HCT116 (cell line): ENCODE data around the gene ASAP2.

ENCODE experiments used
- EGR1 ChIP-seq: IDR thresholded peaks from 2 replicates; pipeline ENCODE4 v1.6.1; 2012; ENCODE audit warnings: low read depth
- EZH2 ChIP-seq: fragments of 200-600 bp; sonication (generic); IDR thresholded peaks from 2 replicates; pipeline ENCODE4 v1.6.1; 2017; ENCODE audit warnings: antibody characterized with exemption, mixed run types
- POLR2A ChIP-seq: IDR thresholded peaks from 2 replicates; pipeline ENCODE4 v1.7.0; 2011; ENCODE audit warnings: borderline replicate concordance; ENCODE audit not compliant: insufficient read depth, insufficient read length; ENCODE audit errors: extremely low read depth
- TF ChIP-seq, protein P1 (sequence below): IDR thresholded peaks from 2 replicates; pipeline ENCODE4 v1.6.1; 2012
- TF ChIP-seq, protein P2 (sequence below), 3 experiments: fragments of 200-600 bp in 1 of 3; sonication (generic) in 1 of 3; IDR thresholded peaks in 2 of 3; conservative IDR thresholded peaks in 1 of 3; 2 replicates each; pipeline ENCODE4 v1.5.1; 2012 to 2017; ENCODE audit warnings: low read depth in 2 of 3, low read length in 2 of 3, antibody characterized with exemption in 1 of 3, borderline replicate concordance in 1 of 3, control low read depth in 1 of 3, mild to moderate bottlenecking in 1 of 3, mixed read lengths in 1 of 3, mixed run types in 1 of 3, moderate library complexity in 1 of 3; ENCODE audit not compliant: insufficient read depth in 1 of 3
- TF ChIP-seq, protein P3 (sequence below): IDR thresholded peaks from 2 replicates; pipeline ENCODE4 v1.6.1; 2012; ENCODE audit warnings: low read depth
- TF ChIP-seq, protein P4 (sequence below): IDR thresholded peaks from 2 replicates; pipeline ENCODE4 v1.6.1; 2011; ENCODE audit warnings: mild to moderate bottlenecking, low read length, moderate library complexity; ENCODE audit not compliant: insufficient replicate concordance; ENCODE audit errors: extremely low read depth

DNA sequence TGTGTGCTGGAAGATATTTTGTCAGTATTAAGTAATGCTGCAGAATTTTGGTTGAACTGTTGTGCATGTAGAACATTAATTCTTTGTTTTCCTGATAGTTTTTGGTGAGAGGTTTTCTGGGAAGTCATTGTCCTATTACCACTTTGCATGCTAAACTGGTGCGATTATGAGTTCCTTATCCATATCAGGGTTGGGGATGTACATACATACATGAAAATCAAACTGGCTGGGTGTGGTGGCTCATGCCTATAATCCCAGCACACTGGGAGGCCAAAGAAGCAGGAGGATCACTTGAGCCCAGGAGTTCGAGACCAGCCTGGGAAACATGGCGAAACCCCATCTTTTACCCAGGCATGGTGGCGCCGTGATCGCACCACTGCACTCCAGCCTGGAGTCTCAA, 34.6 kb downstream of the ASAP2 start:
- TF ChIP-seq, protein P1, sequence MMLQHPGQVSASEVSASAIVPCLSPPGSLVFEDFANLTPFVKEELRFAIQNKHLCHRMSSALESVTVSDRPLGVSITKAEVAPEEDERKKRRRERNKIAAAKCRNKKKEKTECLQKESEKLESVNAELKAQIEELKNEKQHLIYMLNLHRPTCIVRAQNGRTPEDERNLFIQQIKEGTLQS, result no peak
- TF ChIP-seq, protein P2, sequence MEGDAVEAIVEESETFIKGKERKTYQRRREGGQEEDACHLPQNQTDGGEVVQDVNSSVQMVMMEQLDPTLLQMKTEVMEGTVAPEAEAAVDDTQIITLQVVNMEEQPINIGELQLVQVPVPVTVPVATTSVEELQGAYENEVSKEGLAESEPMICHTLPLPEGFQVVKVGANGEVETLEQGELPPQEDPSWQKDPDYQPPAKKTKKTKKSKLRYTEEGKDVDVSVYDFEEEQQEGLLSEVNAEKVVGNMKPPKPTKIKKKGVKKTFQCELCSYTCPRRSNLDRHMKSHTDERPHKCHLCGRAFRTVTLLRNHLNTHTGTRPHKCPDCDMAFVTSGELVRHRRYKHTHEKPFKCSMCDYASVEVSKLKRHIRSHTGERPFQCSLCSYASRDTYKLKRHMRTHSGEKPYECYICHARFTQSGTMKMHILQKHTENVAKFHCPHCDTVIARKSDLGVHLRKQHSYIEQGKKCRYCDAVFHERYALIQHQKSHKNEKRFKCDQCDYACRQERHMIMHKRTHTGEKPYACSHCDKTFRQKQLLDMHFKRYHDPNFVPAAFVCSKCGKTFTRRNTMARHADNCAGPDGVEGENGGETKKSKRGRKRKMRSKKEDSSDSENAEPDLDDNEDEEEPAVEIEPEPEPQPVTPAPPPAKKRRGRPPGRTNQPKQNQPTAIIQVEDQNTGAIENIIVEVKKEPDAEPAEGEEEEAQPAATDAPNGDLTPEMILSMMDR (IDR thresholded peaks at IDR 0.05 in 2 of 3, conservative IDR thresholded peaks at IDR 0.05 in 1 of 3; ENCODE audit: borderline replicate concordance in 1 of 3, insufficient read depth in 1 of 3, low read depth in 2 of 3, low read length in 2 of 3), result no peak
- no peak for TF ChIP-seq EZH2
- TF ChIP-seq POLR2A, result no peak
- TF ChIP-seq, protein P3, sequence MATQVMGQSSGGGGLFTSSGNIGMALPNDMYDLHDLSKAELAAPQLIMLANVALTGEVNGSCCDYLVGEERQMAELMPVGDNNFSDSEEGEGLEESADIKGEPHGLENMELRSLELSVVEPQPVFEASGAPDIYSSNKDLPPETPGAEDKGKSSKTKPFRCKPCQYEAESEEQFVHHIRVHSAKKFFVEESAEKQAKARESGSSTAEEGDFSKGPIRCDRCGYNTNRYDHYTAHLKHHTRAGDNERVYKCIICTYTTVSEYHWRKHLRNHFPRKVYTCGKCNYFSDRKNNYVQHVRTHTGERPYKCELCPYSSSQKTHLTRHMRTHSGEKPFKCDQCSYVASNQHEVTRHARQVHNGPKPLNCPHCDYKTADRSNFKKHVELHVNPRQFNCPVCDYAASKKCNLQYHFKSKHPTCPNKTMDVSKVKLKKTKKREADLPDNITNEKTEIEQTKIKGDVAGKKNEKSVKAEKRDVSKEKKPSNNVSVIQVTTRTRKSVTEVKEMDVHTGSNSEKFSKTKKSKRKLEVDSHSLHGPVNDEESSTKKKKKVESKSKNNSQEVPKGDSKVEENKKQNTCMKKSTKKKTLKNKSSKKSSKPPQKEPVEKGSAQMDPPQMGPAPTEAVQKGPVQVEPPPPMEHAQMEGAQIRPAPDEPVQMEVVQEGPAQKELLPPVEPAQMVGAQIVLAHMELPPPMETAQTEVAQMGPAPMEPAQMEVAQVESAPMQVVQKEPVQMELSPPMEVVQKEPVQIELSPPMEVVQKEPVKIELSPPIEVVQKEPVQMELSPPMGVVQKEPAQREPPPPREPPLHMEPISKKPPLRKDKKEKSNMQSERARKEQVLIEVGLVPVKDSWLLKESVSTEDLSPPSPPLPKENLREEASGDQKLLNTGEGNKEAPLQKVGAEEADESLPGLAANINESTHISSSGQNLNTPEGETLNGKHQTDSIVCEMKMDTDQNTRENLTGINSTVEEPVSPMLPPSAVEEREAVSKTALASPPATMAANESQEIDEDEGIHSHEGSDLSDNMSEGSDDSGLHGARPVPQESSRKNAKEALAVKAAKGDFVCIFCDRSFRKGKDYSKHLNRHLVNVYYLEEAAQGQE, result no peak
- no peak for TF ChIP-seq EGR1
- TF ChIP-seq, protein P4, sequence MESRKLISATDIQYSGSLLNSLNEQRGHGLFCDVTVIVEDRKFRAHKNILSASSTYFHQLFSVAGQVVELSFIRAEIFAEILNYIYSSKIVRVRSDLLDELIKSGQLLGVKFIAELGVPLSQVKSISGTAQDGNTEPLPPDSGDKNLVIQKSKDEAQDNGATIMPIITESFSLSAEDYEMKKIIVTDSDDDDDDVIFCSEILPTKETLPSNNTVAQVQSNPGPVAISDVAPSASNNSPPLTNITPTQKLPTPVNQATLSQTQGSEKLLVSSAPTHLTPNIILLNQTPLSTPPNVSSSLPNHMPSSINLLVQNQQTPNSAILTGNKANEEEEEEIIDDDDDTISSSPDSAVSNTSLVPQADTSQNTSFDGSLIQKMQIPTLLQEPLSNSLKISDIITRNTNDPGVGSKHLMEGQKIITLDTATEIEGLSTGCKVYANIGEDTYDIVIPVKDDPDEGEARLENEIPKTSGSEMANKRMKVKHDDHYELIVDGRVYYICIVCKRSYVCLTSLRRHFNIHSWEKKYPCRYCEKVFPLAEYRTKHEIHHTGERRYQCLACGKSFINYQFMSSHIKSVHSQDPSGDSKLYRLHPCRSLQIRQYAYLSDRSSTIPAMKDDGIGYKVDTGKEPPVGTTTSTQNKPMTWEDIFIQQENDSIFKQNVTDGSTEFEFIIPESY, result no peak
